Neural progenitor cell (in vitro differentiated cells): ENCODE results near the gene NPAP1.

Experiments used
- EZH2 ChIP-seq: fragments of 200-600 bp; sonication (generic); IDR thresholded peaks from 2 replicates; pipeline ENCODE4 v1.6.1; 2017; ENCODE audit warnings: antibody characterized with exemption, mild to moderate bottlenecking, moderate library complexity
- TF ChIP-seq, protein P1 (sequence below): fragments of 200-600 bp; sonication (generic); IDR thresholded peaks from 2 replicates; pipeline ENCODE4 v1.5.1; 2017; ENCODE audit warnings: antibody characterized with exemption, mild to moderate bottlenecking

DNA sequence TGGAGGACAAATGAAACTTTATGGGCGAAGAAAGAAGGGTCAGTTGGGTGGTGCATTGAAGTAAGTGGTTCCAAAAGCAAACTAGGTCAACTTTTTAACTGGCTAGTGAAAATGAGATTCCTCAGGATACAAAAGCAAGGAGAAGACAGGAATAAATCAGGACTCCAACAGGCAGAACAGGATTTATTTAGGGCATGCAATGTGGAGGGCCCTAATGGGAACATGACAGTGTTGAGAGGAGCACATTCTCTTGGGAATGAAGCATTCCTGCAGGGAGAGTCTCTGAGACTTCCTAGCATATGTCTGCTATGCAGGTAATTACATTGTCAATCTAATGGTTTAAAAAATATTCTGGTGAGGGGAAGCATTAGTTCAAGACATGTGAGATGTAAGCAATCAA is 8.7 kb downstream of the NPAP1 start:
- TF ChIP-seq, protein P1, sequence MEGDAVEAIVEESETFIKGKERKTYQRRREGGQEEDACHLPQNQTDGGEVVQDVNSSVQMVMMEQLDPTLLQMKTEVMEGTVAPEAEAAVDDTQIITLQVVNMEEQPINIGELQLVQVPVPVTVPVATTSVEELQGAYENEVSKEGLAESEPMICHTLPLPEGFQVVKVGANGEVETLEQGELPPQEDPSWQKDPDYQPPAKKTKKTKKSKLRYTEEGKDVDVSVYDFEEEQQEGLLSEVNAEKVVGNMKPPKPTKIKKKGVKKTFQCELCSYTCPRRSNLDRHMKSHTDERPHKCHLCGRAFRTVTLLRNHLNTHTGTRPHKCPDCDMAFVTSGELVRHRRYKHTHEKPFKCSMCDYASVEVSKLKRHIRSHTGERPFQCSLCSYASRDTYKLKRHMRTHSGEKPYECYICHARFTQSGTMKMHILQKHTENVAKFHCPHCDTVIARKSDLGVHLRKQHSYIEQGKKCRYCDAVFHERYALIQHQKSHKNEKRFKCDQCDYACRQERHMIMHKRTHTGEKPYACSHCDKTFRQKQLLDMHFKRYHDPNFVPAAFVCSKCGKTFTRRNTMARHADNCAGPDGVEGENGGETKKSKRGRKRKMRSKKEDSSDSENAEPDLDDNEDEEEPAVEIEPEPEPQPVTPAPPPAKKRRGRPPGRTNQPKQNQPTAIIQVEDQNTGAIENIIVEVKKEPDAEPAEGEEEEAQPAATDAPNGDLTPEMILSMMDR: no peak
- no peak for TF ChIP-seq EZH2
